ENCODE results near the gene FGB.

FGB gene

GRCh38 chr4:154606728-154607723 is 44.2 kb downstream of the FGB start:
- Histone ChIP-seq H3K27me3 (ENCODE audit: control insufficient read depth, insufficient read depth, low read length) (no peaks in the 10 kb centered on the region), H2AFZ (no peak overlapping the region), H3K4me2 (ENCODE audit: low read length) (no peak overlapping the region), H3K9me3 (ENCODE audit: control insufficient read depth, low read length) (no peaks in the 10 kb centered on the region), H3K4me1 (no peaks in the 10 kb centered on the region), H3K9ac (no peak overlapping the region), H3K79me2 (no peaks in the 10 kb centered on the region), H3K4me3 (ENCODE audit: low read depth, low read length) (no peak overlapping the region), H3K27ac (no peak overlapping the region), H3K36me3 (ENCODE audit: control insufficient read depth, insufficient read depth, low read length) (no peaks in the 10 kb centered on the region)
- TF ChIP-seq CTCF (IDR thresholded peaks at IDR 0.05): no peak

GRCh38 chr4:154608361-154609252 is 45.8 kb downstream of the FGB start:
- TF ChIP-seq CTCF (IDR thresholded peaks at IDR 0.05): no peak
- Histone ChIP-seq H2AFZ (no peak overlapping the region), H3K27ac (no peak overlapping the region), H3K36me3 (ENCODE audit: control insufficient read depth, insufficient read depth, low read length) (no peaks in the 10 kb centered on the region), H3K9me3 (ENCODE audit: control insufficient read depth, low read length) (no peaks in the 10 kb centered on the region), H3K9ac (no peak overlapping the region), H3K4me1 (no peaks in the 10 kb centered on the region), H3K4me3 (ENCODE audit: low read depth, low read length) (no peak overlapping the region), H3K79me2 (no peaks in the 10 kb centered on the region), H3K4me2 (ENCODE audit: low read length) (no peak overlapping the region), H3K27me3 (ENCODE audit: control insufficient read depth, insufficient read depth, low read length) (no peaks in the 10 kb centered on the region)

- Histone ChIP-seq H3K9me3 (ENCODE audit: control insufficient read depth, low read length) (no peaks in the 10 kb centered on the region), H3K27me3 (ENCODE audit: control insufficient read depth, insufficient read depth, low read length) (no peaks in the 10 kb centered on the region), H3K4me2 (ENCODE audit: low read length) (no peak overlapping the region), H3K4me3 (ENCODE audit: low read depth, low read length) (no peak overlapping the region), H2AFZ (no peak overlapping the region), H3K79me2 (no peaks in the 10 kb centered on the region), H3K36me3 (ENCODE audit: control insufficient read depth, insufficient read depth, low read length) (no peaks in the 10 kb centered on the region), H3K4me1 (no peaks in the 10 kb centered on the region), H3K9ac (no peak overlapping the region), H3K27ac (no peak overlapping the region)
- no peak for TF ChIP-seq CTCF (IDR thresholded peaks at IDR 0.05)
Measured at GRCh38 chr4:154609532-154609931, 46.7 kb downstream of the FGB start.

- Histone ChIP-seq H3K4me3 (ENCODE audit: low read depth, low read length) (no peak overlapping the region), H3K27me3 (ENCODE audit: control insufficient read depth, insufficient read depth, low read length) (no peaks in the 10 kb centered on the region), H2AFZ (no peak overlapping the region), H3K79me2 (no peaks in the 10 kb centered on the region), H3K4me2 (ENCODE audit: low read length) (no peak overlapping the region), H3K4me1 (no peaks in the 10 kb centered on the region), H3K36me3 (ENCODE audit: control insufficient read depth, insufficient read depth, low read length) (no peaks in the 10 kb centered on the region), H3K27ac (no peak overlapping the region), H3K9me3 (ENCODE audit: control insufficient read depth, low read length) (no peaks in the 10 kb centered on the region), H3K9ac (no peak overlapping the region)
- no peak for TF ChIP-seq CTCF (IDR thresholded peaks at IDR 0.05)
Measured at GRCh38 chr4:154610582-154610981, 47.8 kb downstream of the FGB start.

All from parathyroid adenoma (tissue), 2 donors.